Heart left ventricle (tissue), 16 donors: ENCODE measurements around the gene TMEM143. TPM values are rescaled to one million over a fixed set of nuclear protein-coding genes. Genes with fewer than 3 reads are reported as not detected.
A peak's percentile ranks its signal among the peaks of the same experiment; 100 is the strongest.

Source experiments
- ATAC-seq, 4 donors: fragments of 200-7000 bp; cut with Tn5 transposase; one replicate each; pipeline ENCODE4 v1.9.1; 2020 to 2022; ENCODE audit warnings: moderate library complexity in 4 of 4, mild to moderate bottlenecking in 3 of 4, moderate number of reproducible peaks in 1 of 4
- DNase-seq, 5 donors: peaks; one replicate each; pipeline ENCODE4 v3.0.0-alpha.2; 2020
- H3K27ac ChIP-seq, 12 donors: fragments of 200-600 bp; sonication (generic) in 4 of 12; one replicate each; pipeline versions ENCODE4 v1.5.0 to v1.8.0; 2016 to 2022; ENCODE audit warnings: mild to moderate bottlenecking in 2 of 12
- H3K27me3 ChIP-seq, 9 donors: fragments of 200-600 bp; sonication (generic) in 2 of 9; one replicate each; pipeline versions ENCODE4 v1.5.1 to v1.8.0; 2016 to 2022; ENCODE audit warnings: mild to moderate bottlenecking in 3 of 9
- H3K36me3 ChIP-seq, 9 donors: fragments of 200-600 bp; sonication (generic) in 2 of 9; one replicate each; pipeline versions ENCODE4 v1.5.0 to v1.8.0; 2018 to 2022; ENCODE audit warnings: mild to moderate bottlenecking in 2 of 9
- H3K4me1 ChIP-seq, 12 donors: fragments of 200-600 bp; sonication (generic) in 4 of 12; one replicate each; pipeline versions ENCODE4 v1.5.0 to v1.8.0; 2016 to 2022; ENCODE audit warnings: mild to moderate bottlenecking in 3 of 12
- H3K4me3 ChIP-seq, 12 donors: fragments of 200-600 bp; sonication (generic) in 4 of 12; one replicate each; pipeline versions ENCODE4 v1.5.0 to v1.8.0; 2017 to 2022; ENCODE audit warnings: mild to moderate bottlenecking in 9 of 12, moderate library complexity in 4 of 12
- H3K9me3 ChIP-seq, 12 donors: fragments of 200-600 bp; sonication (generic) in 4 of 12; one replicate each; pipeline versions ENCODE4 v1.5.0 to v1.8.0; 2016 to 2022; ENCODE audit warnings: mild to moderate bottlenecking in 1 of 12
- POLR2A ChIP-seq, 2 donors: fragments of 450-650 bp; IDR thresholded peaks; one replicate each; pipeline ENCODE4 v1.6.1; 2017; ENCODE audit warnings: antibody characterized with exemption in 2 of 2, mild to moderate bottlenecking in 2 of 2, moderate library complexity in 2 of 2
- WGBS, 4 donors: extraction: QIAGEN DNeasy Blood & Tissue Kit in 2 of 4; methylation state at CpG; one replicate each; pipeline versions ENCODE4 v1.1.5 to v1.1.7; 2013 to 2018; 5-methylcytosine and 5-hydroxymethylcytosine counted together
- intact Hi-C, 10 donors: fragments of 100-400 bp; cut with DNase I; formaldehyde crosslinking; loops; one replicate each; pipeline versions ENCODE4 v1.11.1 to v1.14.2; 2022
- polyA plus RNA-seq, 2 donors: library from polyadenylated mRNA; stranded (reverse); fragments of 200-250 nt; gene quantifications; one replicate each; pipeline ENCODE4 v1.2.3, GENCODE V29; 2013
- total RNA-seq, 9 donors: library from RNA; depleted of rRNA in 2 of 9; stranded (reverse); fragments of >200 nt in 2 of 9; fragmentation: NEBNext Ultra II Directional in 3 of 9; extraction: Animal tissue kit (Norgen Biotek cat#: 25700) in 3 of 9; gene quantifications; one replicate each; pipeline versions ENCODE4 v1.1.0 to v1.2.4, GENCODE V29; 2016 to 2023
- TF ChIP-seq, protein P1 (sequence below), 12 donors: fragments of 200-600 bp; sonication (generic) in 4 of 12; IDR thresholded peaks; one replicate each; pipeline versions ENCODE4 v1.5.0 to v1.8.0; 2018 to 2022; ENCODE audit warnings: antibody characterized with exemption in 12 of 12, mild to moderate bottlenecking in 5 of 12
- donor health status: ischemic (EF 13 %, LVEDD 7.1; RV severe dilation, severe dysfunction).
- donor health status: healthy with polysubstance abuse.
- donor health status: DM: no; HTN: yes; CAD: no.
- donor health status: DM: no; HTN: no; CAD: no.
- donor health status: ischemic (EF 25% LVEDD 6.9; RV normal size, moderate dysfunction).
- donor health status: ischemic (EF 25% LVEDD 5.7; RV mildly dilated, moderate dysfunction).
- donor health status: healthy.
- donor health status: DM: yes; HTN: yes; CAD: no.
- donor health status: ischemic (EF 35%, LVEDD 5.7; RV mildly dilated, moderate dysfunction).
- donor health status: nonischemic (EF 11% LVEDD 7.7; RV severe dilation, severe dysfunction).
- donor health status: DM: yes; HTN: yes; CAD: no.
- donor health status: PGD.
- donor health status: ischemic (EF 29% LVEDD 5.4; RV normal size, mild dysfunction).
- donor health status: nonischemic (EF 23%, LVEDD 6.1; RV moderate dilation, normal function).

Gene TMEM143
- total and polyA plus RNA-seq, 11 donors: 12.9 to 96.1 (median 63.5) TPM

DNA sequence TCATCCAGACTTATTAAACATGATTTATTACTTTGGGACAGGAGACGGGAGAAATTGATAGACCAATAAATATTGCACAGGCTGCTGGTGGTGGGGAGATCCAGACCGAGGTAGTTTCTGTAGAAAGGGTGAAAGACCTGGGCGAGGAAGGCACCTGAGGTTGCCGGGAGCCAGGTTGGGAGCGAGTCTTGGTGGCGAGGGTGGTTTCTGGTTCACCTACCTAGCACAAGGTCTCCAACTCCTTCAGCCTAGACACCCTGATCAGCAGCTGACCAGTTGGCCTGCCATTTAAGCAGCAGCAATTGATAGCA lies 31.4 kb downstream of the TMEM143 start:
- peaks cover 0 to 44% (median 3%) of the 10 kb centered on the region in 9 donors for H3K36me3 ChIP-seq
- no peak for ATAC-seq
- no peaks in the 10 kb centered on the region for H3K27me3 ChIP-seq
- intact Hi-C loops: loop anchor here in 3 of 10 donors (2.0 to 10.0 kb wide), 3 partner anchors 42 to 68 kb away; no protein-coding TSS in a partner anchor
- peaks cover 0 to 7% (median 0%) of the 10 kb centered on the region in 12 donors for H3K9me3 ChIP-seq
- H3K4me1 ChIP-seq: peaks cover 0 to 71% (median 25%) of the 10 kb centered on the region in 12 donors
- H3K27ac ChIP-seq: peak overlapping the region; percentile 51 to 93 (median 87)
- 43 to 58% (median 55%) methylated on average over 6 of the region's 6 CpGs for WGBS, 4 donors
- DNase-seq: no peak
- H3K4me3 ChIP-seq: peak overlapping the region in 11 of 12 donors; percentile 3 to 63 (median 50)
- TF ChIP-seq, protein P1, sequence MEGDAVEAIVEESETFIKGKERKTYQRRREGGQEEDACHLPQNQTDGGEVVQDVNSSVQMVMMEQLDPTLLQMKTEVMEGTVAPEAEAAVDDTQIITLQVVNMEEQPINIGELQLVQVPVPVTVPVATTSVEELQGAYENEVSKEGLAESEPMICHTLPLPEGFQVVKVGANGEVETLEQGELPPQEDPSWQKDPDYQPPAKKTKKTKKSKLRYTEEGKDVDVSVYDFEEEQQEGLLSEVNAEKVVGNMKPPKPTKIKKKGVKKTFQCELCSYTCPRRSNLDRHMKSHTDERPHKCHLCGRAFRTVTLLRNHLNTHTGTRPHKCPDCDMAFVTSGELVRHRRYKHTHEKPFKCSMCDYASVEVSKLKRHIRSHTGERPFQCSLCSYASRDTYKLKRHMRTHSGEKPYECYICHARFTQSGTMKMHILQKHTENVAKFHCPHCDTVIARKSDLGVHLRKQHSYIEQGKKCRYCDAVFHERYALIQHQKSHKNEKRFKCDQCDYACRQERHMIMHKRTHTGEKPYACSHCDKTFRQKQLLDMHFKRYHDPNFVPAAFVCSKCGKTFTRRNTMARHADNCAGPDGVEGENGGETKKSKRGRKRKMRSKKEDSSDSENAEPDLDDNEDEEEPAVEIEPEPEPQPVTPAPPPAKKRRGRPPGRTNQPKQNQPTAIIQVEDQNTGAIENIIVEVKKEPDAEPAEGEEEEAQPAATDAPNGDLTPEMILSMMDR (IDR thresholded peaks at IDR 0.05): no peak
- TF ChIP-seq POLR2A (IDR thresholded peaks at IDR 0.05): no peak

DNA sequence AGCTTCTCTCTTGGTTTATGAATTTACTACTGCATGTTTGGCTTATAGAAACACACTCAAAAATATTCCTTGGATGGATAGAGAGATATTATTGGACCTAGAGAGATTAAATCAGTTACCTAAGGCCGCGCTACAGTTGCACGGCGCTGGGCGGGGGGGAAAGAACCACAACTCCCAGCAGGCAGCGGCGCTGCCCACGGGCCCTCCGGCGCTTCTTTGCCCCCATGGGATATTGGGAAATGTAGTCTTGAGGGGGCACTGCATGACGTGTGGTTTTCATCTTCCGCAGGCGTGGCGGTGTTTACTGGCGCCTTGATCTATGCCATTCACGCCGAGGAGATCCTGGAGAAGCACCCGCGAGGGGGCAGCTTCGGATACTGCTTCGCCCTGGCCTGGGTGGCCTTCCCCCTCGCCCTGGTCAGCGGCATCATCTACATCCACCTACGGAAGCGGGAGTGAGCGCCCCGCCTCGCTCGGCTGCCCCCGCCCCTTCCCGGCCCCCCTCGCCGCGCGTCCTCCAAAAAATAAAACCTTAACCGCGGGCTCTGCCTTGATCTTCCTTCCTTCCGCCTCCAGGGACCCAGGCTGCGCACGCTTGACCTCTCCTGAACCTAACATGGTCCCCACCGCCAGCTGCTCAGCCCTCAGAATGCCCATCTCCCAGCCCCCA lies 33.6 kb downstream of the TMEM143 start:
- intact Hi-C loops: loop anchor here in 1 of 10 donors (10.0 kb wide), 1 partner anchor 65 kb away; no protein-coding TSS in a partner anchor
- 21 to 32% (median 26%) methylated on average over 37 to 41 of the region's 41 CpGs for WGBS, 4 donors

DNA sequence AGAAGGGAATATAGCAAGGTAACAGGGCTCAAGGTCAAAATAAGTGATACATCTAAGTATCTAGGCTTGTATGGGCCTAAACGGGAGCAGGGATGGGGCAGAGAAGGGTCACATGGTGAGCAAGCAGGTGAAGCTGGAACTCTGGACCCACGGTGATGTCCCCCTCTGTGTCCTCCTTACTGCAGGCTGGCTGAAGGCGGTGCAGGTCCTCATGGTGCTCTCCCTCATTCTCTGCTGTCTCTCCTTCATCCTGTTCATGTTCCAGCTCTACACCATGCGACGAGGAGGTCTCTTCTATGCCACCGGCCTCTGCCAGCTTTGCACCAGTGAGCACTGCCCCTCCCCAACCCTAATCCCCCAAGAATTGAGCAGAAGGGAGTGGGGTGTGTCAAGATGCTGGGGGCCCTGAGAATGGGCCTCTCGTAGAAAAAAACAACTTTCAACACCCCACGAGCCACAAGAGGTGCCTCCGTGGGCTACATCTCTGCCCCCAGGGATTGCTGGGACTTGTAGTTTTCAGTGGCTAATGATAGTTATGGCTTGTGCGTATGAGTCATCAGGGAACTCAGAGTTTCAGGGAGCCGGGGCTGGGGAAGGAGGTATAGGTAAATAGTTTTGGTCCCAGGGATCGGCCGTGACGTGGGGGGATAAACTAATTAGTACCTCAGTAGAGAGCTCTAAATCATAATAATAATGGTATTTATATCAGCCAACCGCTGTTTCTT lies 34.4 kb downstream of the TMEM143 start:
- peaks cover 0 to 92% (median 40%) of the 10 kb centered on the region in 12 donors for H3K4me1 ChIP-seq

More for the DNA sequence above, 33.6 kb downstream of the TMEM143 start:
- Histone ChIP-seq H3K4me3 (peak overlapping the region; percentile 15 to 78 (median 58)), H3K36me3 (peaks cover 0 to 46% (median 3%) of the 10 kb centered on the region in 9 donors), H3K27ac (peak overlapping the region; percentile 64 to 91 (median 88)), H3K9me3 (peaks cover 0 to 7% (median 0%) of the 10 kb centered on the region in 12 donors), H3K27me3 (no peaks in the 10 kb centered on the region), H3K4me1 (peaks cover 0 to 88% (median 35%) of the 10 kb centered on the region in 12 donors)
- peak; percentile 79 to 86 (median 83) for DNase-seq
- ATAC-seq: peak; percentile 37 to 61 (median 48)
- peak in 1 of 2 donors; percentile 45 for TF ChIP-seq POLR2A (IDR thresholded peaks at IDR 0.05)
- TF ChIP-seq, protein P1 (IDR thresholded peaks at IDR 0.05): peak in 2 of 12 donors; percentile 13 to 22

More for the DNA sequence above, 34.4 kb downstream of the TMEM143 start:
- Histone ChIP-seq H3K36me3 (peaks cover 0 to 46% (median 3%) of the 10 kb centered on the region in 9 donors), H3K4me3 (peak overlapping the region in 9 of 12 donors; percentile 55 to 78 (median 61)), H3K27ac (peak overlapping the region in 11 of 12 donors; percentile 72 to 91 (median 88)), H3K9me3 (peaks cover 0 to 7% (median 0%) of the 10 kb centered on the region in 12 donors), H3K27me3 (no peaks in the 10 kb centered on the region)
- DNase-seq (no peak), ATAC-seq (no peak)
- no peak for TF ChIP-seq POLR2A (IDR thresholded peaks at IDR 0.05)
- TF ChIP-seq, protein P1 (IDR thresholded peaks at IDR 0.05): no peak
- 71 to 77% (median 74%) methylated on average over 15 of the region's 15 CpGs for whole genome bisulfite sequencing, 4 donors
- intact Hi-C loops: loop anchor here in 1 of 10 donors (10.0 kb wide), 1 partner anchor 255 kb away; no protein-coding TSS in a partner anchor
